T-helper 22 cell (primary cell): ENCODE data around the gene PDSS1.

Source experiments
- DNase-seq: peaks from one replicate; pipeline ENCODE4 v3.0.0-alpha.2; 2020; ENCODE audit warnings: low read depth

PDSS1 gene

DNA sequence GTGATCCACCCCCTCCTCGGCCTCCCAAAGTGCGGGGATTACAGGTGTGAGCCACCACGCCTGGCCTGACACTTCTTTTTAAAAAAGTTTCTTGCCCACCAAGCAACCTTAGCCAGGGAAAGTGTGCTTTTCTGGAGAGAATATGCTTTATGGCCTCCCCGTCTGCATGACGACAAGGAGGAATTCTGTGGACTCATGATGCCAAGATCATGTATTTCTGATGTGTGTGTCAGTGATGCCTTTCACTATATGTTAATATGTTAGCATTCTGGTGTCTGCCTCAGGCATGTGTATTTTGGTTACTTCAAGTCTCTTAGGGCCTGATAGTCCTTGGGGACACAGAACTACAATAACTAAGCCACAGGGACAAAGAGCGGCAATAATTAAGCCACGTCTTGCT, 2.1 kb downstream of the PDSS1 start:
- no peak for DNase-seq

DNA sequence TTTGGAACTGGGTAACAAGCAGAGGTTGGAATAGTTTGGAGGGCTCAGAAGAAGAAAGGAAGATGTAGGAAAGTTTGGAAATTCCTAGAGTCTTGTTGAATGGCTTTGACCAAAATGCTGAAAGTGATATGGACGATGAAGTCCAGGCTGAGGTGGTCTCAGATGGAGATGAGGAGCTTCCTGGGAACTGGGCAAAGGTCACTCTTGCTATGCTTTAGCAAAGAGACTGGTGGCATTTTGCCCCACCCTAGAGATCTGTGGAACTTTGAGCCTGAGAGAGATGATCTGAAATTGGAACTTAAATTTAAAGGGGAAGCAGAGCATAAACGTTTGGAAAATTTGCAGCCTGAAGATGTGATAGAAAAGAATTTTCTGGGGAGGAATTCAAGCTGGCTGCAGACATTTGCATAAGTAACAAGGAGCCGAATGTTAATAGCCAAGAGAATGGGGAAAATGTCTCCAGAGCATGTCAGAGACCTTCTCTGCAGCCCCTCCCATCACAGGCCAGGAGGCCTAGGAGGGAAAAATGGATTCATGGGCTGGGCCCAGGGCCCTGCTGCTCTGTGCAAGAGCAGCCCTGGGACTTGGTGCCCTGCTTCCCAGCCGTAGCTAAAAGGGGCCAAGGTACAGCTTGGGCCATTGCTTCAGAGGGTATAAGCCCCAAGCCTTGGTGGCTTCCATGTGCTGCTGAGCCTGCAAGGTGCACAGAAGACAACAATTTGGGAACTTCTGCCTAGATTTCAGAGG, 3.6 kb downstream of the PDSS1 start:
- DNase-seq, result no peak

- DNase-seq, result no peak
These were observed 5.6 kb downstream of the PDSS1 start for GRCh38 chr10:26703096-26703495.

- DNase-seq, result no peak
These were observed 6.5 kb downstream of the PDSS1 start for GRCh38 chr10:26703974-26704373.

- DNase-seq, result no peak
These were observed 8.7 kb downstream of the PDSS1 start for GRCh38 chr10:26706206-26706605.

DNA sequence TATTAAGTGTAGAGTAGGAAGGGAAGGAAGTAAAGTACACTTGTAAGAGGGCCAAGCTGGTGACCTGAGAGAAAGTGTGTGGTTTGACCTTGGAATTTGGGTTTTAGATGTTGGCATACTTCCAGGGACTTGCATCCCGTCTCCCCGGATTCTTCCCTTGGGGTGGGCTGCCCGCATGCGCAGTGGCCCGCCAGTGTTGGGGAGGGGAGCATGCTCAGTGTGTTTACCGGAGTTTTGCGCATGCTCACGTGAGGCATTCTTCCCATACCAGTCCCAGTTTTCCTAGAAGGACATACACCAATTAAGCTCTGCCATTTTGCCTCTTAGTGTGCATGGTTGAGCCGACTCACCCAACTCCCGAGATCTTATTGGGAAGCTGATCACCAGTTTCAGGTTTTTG, 9.4 kb downstream of the PDSS1 start:
- DNase-seq, result no peak

DNA sequence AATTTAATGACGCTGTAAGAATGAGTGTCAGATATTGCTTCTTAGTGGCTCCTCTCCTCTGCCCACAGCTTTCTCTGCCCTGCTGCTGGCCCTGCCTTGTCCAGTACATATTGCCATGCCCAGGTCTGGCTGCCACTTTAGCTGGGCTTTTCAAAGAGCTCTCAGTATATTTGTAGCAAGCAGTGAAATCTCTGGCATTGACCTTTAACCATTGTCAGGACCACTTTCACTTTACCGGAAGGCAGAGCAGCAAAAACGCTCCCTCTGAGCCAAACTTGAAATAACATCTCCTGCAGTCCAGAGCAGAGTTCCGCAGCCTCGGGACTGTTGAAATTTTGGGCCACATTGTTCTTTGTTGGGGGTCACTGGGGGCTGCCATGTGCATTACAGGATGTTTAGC, 13.8 kb downstream of the PDSS1 start:
- DNase-seq, result no peak

DNA sequence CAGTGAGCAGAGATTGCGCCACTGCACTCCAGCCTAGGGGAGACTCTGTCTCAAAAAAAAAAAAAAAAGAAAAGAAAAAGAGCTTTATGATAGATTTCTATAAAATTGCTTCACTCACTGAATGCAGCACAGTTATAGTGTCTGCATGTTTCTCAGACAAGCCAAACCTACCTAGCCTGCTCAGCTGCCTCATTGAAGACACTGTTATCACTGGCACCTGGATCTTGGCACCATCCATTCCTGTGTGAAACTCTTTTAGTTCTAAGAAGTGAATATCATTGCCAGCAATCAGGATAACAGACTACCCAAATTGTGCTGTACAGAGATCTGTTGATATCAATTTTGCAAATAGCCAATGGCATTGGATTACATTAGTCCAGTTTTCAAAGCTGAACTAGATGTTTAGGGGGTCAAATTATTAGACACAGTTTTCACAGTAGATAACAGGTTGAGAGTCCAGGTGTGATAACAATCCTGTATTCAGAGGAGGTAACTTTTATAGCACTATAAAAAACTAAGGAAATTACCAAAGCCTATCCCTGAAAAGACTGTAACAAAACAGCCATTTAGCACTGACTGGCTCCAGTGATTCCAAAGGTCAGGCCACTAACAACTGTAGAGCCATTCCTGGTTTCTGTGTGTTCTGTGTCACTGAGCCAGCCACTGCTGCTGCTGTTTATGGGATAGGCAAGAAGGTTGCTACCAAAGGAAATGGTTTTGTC, 17.1 kb downstream of the PDSS1 start:
- no peak for DNase-seq

- no peak for DNase-seq
These were observed 17.6 kb downstream of the PDSS1 start for GRCh38 chr10:26715137-26715487.

- no peak for DNase-seq
These were observed 20.0 kb downstream of the PDSS1 start for GRCh38 chr10:26717476-26717875.

- DNase-seq, result peak; percentile 16
These were observed 24.1 kb downstream of the PDSS1 start for GRCh38 chr10:26721561-26721960.

DNA sequence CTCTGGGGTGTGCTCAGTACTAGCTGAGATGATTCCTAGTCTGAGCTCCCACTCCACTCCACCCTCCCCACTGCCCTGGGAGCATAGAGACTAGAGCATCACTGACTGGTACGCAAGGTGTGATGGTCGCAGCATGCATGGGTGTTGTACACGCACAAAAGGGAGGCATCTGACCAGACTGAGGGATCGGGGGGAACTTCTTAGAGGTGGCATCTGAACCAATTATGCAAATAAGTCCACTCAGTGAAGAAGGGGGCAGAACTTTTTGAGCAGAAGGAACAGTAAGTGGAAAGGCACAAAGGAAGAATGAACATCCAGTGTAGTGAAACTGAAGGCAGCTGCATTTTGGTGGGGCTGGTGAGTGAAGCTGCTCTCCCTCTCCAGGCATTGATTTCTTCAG, 25.5 kb downstream of the PDSS1 start:
- DNase-seq, result no peak

GRCh38 chr10:26725837-26726727, 28.6 kb downstream of the PDSS1 start:
- DNase-seq, result no peak

GRCh38 chr10:26727005-26727404, 29.5 kb downstream of the PDSS1 start:
- no peak for DNase-seq

DNA sequence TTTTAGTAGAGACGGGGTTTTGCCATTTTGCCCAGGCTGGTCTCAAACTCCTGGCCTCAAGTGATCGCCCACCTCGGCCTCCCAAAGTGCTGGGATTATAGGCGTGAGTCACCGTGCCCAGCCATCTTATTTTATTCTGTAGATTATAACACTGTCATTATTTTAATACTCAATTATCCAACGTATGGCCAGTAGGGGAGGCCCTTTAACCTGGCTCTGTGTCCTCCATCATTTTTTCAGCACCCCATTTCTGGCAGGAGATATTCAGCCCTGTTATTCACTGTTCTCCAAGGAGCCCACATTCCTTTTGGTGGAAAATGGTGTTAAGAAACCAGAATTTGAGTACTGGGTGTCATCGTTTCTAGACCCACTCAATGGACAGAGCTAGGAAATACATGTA, 31.5 kb downstream of the PDSS1 start:
- DNase-seq, result no peak

DNA sequence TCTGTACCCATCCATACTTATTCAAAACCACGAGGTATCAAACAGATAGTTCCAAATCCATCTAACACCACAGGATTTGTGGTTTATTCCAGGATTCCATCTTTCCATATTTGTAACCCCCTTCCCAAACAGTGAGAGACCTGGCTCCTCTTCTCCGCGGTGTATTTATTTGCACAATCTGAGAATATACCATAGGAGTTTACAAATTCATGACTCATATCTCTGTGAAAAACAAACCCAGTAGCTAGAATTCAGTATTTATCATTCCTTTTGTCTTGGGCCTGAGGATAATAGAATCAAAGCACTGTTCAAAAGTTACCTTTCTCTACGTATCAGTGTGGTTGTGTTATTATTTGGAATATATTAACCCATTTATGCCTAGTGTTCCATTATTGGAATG, 31.9 kb downstream of the PDSS1 start:
- DNase-seq, result no peak

DNA sequence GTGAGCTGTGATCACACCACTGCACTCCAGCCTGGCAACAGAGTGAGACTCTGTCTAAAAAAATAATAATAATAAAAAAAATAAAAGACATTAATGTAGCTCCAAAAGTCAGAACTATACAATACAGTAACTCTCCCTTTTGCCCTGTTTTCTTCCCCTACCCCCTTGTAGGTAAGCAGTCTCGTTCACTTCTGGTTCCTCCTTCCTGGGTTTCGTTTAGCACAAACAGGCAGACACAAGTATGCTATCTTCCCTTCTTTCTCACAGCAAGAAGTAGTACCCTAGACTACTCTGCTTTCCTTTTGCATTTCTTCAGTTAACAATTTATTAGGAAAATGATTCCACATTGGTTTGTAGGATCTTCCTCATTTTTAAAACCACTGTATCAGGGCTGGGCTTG, 33.1 kb downstream of the PDSS1 start:
- no peak for DNase-seq

- no peak for DNase-seq
These were observed 36.5 kb downstream of the PDSS1 start for GRCh38 chr10:26733750-26734568.

DNA sequence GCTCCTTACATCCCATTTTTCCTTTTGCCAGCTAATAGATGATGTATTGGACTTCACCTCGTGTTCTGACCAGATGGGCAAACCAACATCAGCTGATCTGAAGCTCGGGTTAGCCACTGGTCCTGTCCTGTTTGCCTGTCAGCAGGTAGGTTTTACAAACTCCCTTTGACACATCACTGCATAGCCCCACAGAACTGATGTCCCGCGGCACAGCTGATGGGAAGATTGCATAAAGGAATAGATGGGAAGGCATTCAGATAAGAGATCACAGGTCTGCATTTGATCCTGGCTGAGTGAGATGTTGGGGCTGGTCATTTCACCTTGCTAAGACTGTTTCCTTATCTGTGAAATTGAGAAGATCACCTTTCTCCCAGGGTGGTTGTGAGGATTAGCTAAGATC, 37.9 kb downstream of the PDSS1 start:
- no peak for DNase-seq

- peak; percentile 12 for DNase-seq
These were observed 40.2 kb downstream of the PDSS1 start for GRCh38 chr10:26737730-26738129.

GRCh38 chr10:26738301-26738911, 40.9 kb downstream of the PDSS1 start:
- DNase-seq, result no peak
